Fibroblast of lung (primary cell): ENCODE data around the gene LRRFIP1.

Source experiments
- CTCF ChIP-seq, 2 donors: IDR thresholded peaks in 1 of 2; conservative IDR thresholded peaks in 1 of 2; 1 replicate in 1 of 2; 2 replicates in 1 of 2; pipeline ENCODE4 v1.5.1; 2011 to 2012; ENCODE audit warnings: low read length in 2 of 2, control low read depth in 1 of 2, inconsistent platforms in 1 of 2, low read depth in 1 of 2, mild to moderate bottlenecking in 1 of 2
- EZH2 ChIP-seq: IDR thresholded peaks from 2 replicates; pipeline ENCODE4 v1.5.1; 2012; ENCODE audit warnings: low read length, control low read depth, mild to moderate bottlenecking; ENCODE audit errors: missing control alignments

GRCh38 chr2:237636578-237636977, 9.2 kb downstream of the LRRFIP1 start:
- TF ChIP-seq CTCF (conservative IDR thresholded peaks at IDR 0.05 in 1 of 2, IDR thresholded peaks at IDR 0.05 in 1 of 2; ENCODE audit: low read depth in 1 of 2, low read length in 2 of 2) (no peak), EZH2 (no peak)
